Ovary (tissue), 3 donors: Measurements from ENCODE around the gene NR3C1.

ENCODE experiments used
- CTCF ChIP-seq, 3 donors: fragments of 450-650 bp in 2 of 3; fragments of 200-600 bp in 1 of 3; IDR thresholded peaks; one replicate each; pipeline versions ENCODE4 v1.5.1 to v1.8.0; 2016 to 2022; ENCODE audit warnings: antibody characterized with exemption in 3 of 3, mild to moderate bottlenecking in 1 of 3
- EP300 ChIP-seq: sonication (generic); formaldehyde crosslinking; IDR thresholded peaks from one replicate; pipeline ENCODE4 v1.6.1; 2017; ENCODE audit warnings: antibody characterized with exemption
- POLR2A ChIP-seq: fragments of 450-650 bp; IDR thresholded peaks from one replicate; pipeline ENCODE4 v1.6.1; 2017; ENCODE audit warnings: antibody characterized with exemption, mild to moderate bottlenecking, moderate library complexity
- donor health status: DM: no; HTN: no; CAD: no.

- TF ChIP-seq POLR2A = no peak
- no peak for TF ChIP-seq CTCF (IDR thresholded peaks at IDR 0.05)
- no peak for TF ChIP-seq EP300
Observed at GRCh38 chr5:143338658-143339366, 64.7 kb downstream of the NR3C1 start.
